ENCODE data around the gene RND1.
"Not testable (repeated sequence)": the region's sequence is repeated elsewhere in the genome, so short reads cannot be mapped to it uniquely, and the experiment has no call there.

Gene RND1

DNA sequence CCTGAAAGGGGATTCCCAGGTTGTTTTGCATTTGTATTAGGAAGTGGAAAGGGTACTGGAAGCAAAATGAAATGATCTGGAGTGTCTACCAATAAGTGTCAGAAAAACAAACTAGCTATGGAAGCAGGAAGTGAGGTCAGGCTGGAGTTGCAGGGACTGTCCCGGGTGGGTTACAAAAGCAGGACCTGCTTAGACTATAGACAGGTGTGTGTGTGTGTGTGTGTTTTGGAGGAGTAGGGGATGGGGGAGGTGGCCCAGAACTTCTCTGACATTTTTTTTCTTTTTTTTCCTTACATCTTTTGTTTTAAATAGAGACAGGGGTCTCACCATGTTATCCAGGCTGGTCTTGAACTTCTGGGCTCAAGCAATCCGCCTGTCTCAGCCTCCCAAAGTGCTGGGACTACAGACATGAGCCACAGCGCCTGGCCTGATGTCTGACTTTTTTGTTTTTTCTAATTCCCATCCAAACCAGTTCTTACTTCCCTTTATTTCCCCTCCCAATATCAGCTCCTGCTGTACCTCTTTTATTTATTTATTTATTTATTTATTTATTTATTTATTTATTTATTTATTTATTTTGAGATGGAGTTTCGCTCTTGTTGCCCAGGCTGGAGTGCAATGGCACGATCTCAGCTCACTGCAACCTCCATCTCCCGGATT, 512 bp upstream of the RND1 start:
- DNase-seq (ENCODE audit: low spot score) = no peak

DNA sequence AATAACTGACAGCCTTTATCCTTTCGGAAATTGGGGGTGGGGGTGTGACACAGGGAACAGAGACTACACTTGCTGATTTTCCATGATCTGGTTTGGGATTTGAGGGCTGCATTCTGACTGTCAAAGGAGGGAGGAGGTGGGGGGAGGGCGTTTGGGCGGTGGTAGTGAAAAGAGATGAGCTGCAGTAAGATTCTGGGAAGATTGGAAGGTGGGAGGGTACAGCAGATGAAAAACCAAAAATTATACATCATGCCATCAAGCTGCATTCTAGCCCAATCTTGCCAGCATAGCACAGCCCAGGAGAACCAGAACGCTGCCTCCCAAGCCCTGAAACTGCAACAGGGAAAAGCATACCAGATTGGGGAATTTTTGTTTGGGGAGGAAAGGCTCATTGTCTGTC, 2.4 kb downstream of the RND1 start:
- DNase-seq (ENCODE audit: low spot score) = no peak

DNA sequence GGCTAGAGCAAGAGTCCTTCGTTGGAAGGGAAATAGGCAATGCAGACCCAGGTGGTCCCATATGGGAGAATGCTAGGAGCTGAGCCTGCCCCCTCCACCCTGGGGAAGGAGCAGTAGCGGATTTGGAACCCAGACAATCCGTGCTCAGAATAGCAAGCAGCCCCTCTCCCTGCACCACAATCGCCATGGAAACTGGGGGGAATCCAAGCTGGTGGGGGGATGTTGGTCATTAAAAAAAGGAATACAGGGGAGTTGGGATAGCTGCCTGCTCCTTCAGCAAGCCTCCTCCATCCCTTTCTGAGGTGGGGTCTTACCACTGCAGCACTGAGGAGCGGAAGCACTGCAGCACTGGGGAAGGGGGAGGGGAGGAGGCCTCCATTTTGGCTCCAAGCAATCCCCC, 2.9 kb downstream of the RND1 start:
- DNase-seq (ENCODE audit: low spot score) = no peak

DNA sequence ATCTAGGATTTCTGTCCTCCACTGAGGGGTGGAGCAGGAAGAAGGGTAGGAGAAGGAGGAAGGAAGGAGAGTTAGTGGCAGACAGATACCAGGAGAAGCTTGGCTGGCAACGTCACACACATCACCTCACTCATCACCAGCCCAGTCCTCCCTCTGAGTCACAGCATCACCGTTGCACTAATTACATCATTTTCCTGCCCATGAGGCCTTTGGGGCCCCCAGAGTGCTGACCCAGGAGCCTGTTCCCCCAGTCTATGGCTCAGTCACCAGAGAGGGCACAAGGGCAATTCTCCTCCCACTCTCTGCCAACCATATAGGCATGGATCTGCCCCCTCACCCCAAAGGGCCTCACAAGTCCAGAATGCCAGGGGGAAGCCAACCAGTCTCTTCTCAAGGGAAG, 4.6 kb downstream of the RND1 start:
- DNase-seq (ENCODE audit: low spot score) = no peak

DNA sequence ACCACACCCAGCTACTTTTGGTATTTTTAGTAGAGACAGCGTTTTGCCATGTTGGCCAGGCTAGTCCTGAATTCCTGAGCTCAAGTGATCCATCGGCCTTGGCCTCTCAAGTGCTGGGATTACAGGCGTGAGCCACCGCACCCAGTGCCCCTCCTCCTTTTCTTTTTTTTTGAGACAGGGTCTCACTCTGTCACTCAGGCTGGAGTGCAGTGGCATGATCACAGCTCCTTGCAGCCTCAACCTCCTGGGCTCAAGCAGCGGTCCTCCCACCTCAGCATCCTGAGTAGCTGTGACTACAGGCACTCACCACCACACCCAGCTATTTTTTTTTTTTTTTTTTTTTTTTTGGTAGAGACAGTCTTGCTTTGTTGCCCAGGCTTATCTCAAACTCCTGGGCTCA, 5.4 kb downstream of the RND1 start:
- DNase-seq (ENCODE audit: low spot score) = not testable (repeated sequence)

DNA sequence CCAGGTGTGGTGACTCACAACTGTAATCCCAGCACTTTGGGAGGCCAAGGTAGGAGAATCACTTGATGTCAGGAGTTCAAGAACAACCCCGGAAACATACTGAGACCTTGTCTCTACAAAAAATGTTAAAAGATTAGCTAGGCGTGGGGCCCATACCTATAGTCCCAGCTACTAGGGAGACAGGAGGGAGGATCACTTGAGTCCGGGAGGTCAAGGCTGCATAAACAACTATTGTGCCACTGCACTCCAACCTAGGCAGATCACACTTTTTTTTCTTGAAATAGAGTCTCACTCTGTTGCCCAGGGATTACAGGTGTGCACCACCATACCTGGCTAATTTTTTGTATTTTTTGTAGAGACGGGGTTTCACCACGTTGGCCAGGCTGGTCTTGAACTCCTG, 6.1 kb downstream of the RND1 start:
- DNase-seq (ENCODE audit: low spot score) = no peak

DNA sequence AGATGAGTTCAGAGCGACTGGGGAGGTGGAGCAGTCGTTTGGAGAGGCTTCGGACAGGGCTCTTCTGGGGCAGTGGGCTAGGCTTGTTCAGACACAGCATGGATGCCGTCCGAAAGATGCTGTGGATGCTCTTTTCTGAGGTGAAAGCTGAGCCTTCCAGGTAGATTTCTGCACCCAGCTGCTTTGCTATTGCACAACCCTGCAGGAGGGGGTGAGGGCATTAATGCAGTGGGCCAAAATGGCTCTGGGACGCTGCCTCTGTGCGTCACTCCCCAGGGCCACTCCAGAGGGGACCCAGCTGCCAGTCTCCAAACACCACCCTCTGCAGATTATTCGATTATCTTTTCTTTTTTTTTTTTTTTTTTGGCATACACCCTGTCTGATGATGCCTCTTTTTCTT, 7.6 kb downstream of the RND1 start:
- no peak for DNase-seq (ENCODE audit: low spot score)

DNA sequence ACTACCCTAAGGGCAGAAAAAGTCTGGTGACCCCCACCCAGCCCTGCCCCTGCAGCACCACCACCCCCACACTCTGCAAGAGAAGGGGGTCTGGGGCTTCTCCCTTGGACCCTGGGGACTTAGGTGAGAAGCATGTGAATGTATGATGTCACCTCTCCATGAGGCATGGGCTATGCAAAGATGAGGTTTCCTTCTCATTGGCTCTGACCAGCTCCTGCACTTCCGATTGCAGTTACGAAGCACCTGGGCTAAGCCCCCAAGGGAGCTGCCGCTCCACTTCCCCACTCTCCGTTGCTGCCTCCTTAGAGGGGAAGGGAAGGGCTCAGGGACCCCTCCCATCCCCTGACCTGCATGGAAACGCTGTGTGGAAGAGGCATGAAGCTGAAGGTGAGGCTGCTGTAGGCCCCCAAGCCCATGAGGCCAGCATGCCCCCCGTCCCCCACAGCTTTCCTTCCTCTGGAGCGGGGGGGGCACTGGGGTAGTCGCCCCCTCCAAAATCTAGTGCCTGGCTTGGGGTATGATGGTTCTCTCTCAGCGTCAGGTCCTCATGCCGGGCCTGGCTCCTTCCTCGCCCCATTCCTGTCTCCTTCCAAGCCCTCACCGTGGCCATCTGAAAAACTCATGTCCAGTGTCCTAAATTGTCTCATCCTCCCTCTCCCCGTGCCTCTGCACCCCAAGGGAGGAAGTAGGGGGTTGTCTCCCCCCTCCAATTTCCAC, 8.2 kb downstream of the RND1 start:
- no peak for DNase-seq (ENCODE audit: low spot score)

DNA sequence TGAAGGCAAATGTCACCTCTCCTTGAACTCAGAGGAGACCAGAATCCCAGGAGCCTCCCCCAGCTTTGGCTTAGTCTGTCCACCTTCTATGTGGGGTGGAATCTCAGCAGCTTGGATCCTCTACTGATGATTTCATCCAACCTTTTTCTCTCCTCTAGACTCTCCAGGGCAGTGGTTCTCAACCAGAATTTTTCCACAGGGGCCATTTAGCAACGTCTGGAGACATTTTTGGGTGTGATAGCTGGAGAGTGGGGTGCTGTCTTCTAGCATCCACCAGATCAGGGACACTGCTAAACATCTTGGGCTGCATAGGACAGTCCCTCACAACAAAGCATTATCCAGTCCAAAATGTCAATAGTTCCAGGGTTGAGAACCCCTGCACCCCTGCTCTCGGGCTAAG, 9.3 kb downstream of the RND1 start:
- no peak for DNase-seq (ENCODE audit: low spot score)

DNA sequence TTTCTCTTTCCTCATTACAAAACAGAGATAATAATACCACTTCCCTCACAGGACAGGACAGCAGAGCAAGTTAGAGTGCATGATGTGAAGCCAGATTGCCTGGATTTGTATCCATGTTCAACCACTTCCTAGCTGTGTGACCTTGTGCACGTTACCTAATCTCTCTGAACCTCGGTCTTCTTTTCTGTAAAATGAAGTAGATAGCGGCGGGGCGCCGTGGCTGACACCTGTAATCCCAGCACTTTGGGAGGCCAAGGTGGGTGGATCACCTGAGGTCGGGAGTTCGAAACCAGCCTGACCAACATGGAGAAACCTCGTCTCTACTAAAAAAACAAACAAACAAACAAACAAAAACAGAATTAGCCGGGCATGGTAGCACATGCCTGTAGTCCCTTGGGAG, 10.7 kb downstream of the RND1 start:
- DNase-seq (ENCODE audit: low spot score) = not testable (repeated sequence)

DNA sequence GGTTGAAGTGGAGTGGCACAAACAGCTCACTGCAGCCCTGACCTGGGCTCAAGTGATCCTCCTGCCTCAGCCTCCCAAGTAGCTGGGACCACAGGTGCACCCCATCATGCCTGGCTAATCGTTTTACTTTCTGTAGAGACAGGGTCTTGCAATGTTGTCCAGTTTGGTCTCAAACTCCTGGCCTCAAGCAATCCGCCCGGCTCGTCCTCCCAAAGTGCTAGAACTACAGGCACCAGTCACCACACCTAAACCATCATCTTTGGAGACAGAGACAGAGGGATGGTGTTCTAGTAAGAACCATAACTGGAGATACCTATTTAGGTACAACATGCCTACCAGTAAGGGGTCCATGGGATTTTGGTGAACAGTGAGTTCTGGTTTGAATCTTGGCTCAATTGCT, 11.2 kb downstream of the RND1 start:
- no peak for DNase-seq (ENCODE audit: low spot score)

DNA sequence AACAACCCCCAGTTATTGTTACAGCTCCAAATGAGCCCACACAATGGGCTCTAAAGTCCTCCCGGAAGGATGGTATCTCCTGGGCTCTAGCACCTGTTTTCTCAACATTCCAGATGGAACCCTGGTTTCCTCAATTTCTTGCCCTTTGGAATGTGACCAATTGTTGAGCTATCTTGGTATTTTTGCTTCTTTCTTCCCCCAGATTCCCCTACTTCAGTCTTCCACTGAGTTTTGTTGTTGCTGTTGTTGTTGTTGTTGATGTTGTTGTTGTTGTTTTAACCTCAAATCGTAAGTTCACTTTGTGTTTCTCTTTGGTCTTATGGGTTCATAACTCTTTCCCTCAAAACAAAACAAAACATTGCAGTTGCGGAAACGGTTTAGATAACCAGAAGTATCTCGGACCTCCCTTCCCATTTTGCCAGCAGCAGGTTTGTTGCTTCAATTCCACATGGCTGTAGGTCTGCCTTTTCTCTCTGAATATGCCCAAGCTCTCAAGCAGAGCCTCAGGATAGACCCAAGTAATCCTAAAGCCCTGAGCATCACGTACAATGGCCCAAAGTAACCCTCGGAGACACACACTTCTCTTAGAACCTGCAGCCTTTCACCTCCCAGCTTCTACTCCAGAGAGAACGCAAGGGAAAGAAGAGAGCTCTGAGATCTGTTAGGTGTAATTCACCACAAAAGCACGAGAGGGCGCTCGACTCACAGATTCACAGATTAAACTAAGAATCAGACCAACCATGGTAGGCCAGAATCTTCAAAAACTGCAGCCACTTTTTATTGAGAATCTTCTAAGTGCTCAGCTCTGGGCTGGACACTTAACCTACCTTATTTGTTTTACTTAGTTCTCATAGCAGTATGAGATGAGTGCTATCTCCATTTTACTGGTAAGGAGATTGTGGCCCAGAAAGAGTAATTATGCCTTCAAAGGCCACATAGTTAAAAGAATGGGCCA, 12.7 kb downstream of the RND1 start:
- DNase-seq (ENCODE audit: low spot score) = peak; percentile 85

DNA sequence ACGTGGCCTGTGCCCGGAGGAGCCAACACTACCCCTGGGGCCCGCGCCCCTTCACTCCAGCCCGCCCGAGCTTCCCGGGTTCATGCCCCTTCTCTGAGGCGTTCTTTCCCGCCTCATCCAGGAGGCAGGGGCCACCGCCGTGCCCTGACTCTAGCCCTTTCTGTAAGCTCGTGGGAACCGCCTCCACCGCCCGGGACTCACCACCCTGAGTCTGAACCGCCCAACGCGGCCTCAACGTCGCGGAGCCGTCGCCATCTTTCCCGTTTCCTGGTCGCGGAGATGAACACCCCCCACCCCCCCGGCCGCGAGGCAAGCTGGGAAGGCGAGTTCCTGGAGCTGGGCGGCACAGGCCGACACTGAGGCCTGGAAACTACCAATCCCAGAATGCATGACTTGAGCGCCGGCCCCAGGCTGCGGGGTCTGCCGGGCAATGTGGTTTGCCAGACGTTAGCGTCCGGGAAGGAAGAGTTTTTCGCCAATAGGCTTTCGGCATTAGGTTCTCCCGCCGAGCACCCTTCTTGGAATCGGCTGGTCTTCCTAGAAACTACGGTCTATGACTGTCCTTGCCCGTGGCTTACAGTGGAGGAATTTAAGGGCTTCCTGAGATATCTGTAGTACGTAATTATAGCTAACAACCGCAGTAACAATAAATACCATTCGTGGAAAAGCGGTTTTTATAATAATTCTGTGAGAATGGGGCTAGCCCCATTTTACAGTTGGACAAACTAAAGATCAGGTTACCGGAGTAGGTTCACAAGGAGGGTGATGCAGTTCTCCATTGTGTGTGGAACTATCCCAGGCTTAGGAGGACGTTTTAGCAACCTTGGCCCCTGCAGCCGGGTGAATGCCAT, 13.6 kb downstream of the RND1 start, which contains the start of gene DDX23:
Gene DDX23, minus strand, starts transcription at position 281 of the 851 bp plus-strand sequence. CDS start 6,381 bp downstream, outside the sequence.
- peak; percentile 99 for DNase-seq (ENCODE audit: low spot score)

DNA sequence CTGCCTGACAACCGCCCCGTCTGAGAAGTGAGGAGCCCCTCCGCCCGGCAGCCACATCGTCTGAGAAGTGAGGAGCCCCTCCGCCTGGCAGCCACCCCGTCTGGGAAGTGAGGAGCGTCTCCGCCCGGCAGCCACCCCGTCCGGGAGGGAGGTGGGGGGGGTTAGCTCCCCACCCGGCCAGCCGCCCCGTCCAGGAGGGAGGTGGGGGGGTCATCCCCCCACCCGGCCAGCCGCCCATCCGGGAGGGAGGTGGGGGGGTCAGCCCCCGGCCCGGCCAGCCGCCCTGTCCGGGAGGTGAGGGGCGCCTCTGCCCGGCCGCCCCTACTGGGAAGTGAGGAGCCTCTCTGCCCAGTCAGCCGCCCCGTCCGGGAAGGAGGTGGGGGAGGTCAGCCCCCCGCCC, 23.6 kb downstream of the RND1 start:
- not testable (repeated sequence) for DNase-seq (ENCODE audit: low spot score)

DNA sequence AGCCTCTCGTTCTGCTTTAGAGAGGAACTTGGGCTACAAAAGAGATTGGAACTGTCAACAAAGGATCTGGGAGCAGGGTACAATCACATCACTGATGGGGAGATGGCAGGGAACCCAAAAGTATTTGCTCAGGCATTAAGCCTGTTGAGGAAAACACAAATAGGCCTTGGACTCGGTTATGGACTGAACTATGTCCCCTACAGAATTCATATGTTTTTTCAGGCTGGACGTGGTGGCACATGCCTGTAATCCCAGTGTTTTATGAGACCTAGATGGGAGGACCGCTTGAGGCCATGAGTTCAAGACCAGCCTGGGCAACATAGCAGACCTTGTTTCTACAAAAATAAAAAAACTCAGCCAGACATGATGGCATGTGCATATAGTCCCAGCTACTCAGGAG, 27.6 kb downstream of the RND1 start:
- no peak for DNase-seq (ENCODE audit: low spot score)

DNA sequence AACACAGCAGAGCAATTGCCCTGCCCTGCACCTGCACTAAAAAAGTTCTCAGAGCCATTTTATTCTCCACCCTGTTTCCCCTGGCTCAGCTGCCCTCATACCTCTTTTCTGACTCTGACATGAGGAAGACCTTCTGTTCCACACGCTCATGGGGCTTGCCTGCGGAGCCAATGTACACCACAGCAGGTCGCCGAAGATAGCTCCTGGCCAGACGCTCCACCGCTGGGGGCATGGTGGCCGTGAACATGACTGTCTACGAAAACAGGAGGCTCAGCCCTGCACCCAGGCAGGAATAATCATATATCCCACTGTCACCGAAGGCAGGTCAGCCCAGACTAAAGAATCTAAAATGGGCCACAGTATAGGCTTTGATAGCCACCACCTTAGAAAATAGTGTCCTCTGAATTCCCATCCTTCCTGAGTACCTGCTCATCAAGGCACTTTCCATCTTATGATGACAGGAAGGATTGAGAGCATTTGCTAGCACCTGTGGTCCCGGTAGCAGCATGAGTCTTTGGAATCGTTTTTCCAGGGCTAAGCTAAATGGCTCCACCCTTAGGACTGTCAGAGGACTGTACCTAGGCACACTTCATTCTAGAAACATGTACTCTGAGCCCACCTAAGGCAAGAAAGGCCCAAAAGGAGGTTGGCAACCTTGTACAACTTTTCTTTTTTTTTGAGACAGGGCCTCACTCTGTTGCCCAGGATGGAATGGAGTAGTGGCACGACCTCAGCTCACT, 33.2 kb downstream of the RND1 start:
- no peak for DNase-seq (ENCODE audit: low spot score)

DNA sequence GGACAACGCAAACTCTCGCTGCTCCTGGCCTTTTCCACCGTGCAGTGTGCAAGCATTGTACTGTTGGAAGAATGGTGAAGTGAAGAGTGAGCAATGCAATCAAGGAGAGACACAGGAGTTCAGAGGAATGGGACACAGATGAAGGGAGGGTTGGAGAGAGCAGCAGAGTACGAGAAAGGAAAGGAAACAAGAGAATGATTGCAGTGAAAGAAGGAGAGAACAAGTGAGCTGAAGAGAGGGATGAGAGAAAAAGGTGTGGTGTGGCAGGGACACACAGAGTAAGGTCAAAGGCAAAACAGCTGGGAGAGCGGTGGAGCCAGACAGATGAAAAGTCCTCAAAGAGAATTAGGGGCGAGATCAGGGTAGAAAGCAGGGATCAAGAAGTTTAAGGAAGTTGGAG, 34.4 kb downstream of the RND1 start:
- DNase-seq (ENCODE audit: low spot score) = no peak

DNA sequence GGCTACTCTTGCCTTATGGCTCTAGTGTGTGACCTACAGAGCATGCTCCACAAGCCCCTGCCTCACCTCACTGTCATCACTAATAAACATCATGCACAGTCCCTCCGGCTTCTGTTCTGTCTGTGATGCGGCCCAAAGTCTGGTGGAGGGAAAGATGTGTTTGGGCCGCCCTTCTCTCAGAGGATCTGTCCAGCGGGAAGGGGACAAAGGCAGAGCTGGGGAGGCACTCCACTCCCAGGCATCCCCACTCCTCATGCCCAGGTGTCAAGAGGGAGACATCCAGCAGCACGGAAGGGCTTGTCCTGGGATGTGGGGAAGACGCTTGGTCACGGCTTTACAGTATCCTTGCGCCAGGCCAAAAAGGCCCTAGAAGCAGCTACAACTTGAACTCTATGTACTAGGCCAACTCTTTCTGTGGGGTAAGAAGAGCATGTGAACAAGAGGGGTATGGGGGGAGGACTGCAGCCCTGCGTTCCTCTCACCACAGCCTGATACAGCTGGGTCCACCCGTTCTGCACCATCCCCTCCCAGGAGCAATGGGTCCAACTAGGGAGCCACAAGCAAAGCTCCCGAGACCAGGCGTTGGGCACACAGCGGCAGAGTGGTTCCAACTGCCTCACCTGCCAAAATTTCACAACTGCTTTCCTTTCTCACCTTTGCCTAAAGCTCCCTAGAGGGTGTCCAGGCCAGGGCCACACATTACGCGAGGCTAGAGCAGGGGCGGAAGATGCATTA, 36.7 kb downstream of the RND1 start:
- no peak for DNase-seq (ENCODE audit: low spot score)

DNA sequence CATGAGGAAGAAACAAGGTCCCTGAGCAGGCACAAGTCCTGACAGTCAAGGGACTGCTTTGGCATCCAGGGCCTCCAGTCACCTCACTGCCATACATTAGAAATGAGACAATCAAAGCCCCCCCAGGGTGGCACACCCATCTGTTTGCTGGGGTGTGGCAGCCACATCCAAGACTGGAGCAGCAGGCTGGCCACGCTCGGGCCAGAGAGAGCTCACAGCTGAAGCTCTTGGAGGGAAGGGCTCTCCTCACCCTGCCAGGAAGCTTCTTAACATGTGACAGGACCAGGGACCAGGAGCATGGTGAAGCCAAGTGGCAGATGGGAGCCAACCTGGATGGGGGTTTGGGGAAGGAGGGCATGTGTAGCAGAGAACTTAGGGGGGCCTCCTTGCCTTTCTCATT, 37.4 kb downstream of the RND1 start:
- DNase-seq (ENCODE audit: low spot score) = no peak

DNA sequence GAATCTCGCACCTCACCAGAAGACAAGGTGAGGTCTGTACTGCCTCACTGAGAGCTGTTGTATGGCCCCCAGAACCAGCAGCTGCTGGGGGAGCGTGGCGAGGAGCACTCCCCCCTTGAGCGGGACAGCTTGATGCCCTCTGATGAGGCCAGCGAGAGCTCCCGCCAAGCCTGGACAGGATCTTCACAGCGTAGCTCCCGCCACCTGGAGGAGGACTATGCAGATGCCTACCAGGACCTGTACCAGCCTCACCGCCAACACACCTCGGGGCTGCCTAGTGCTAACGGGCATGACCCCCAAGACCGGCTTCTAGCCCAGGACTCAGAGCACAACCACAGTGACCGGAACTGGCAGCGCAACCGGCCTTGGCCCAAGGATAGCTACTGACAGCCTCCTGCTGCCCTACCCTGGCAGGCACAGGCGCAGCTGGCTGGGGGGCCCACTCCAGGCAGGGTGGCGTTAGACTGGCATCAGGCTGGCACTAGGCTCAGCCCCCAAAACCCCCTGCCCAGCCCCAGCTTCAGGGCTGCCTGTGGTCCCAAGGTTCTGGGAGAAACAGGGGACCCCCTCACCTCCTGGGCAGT, 38.1 kb downstream of the RND1 start:
- DNase-seq (ENCODE audit: low spot score) = no peak
